ENCODE data around the gene GPSM1.
"Not testable (repeated sequence)": the region's sequence is repeated elsewhere in the genome, so short reads cannot be mapped to it uniquely, and the experiment has no call there.

The GPSM1 gene

DNA sequence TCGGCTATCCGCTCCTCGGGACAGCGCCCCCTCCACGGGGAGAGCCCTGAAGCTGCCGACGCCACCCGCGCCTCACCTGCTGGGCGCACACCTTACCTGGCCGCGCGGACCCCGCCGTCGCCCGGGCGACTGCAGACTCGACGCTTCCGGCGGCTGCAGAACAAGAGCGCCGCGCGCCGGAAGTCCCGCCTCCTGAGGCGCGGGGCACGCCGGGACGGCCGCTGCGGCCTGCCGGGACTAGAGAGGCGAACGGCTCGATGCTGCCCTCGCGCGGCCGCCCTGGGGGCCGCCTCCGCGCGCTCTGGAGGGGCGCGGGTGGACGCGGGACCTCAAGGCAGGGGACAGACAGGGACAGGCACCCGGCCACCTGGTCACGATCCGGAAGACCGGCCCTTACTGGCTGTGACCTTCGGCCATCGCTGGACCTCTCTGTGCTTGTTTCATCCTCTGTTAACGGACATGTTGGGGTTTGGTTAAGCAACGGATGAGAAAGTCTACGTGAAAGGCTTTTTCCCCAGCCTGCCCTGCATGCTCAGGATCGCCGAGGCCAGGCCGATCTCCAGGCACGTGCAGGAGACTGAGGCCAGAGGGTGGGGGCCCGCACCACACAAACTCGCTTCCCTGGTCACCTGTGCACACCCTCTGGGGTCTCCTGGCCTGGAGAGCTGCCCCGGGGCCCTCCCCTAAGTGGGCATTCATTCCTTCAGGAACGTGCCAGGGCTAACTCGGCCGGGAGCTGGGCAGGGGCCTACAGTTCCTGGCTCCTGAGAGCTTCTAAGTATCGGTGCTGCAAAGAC is 72.9 kb downstream of the GPSM1 start, which contains the start of gene SNAPC4:
Gene SNAPC4, minus strand, starts transcription at position 133 of the 797 bp plus-strand sequence. CDS start 1,742 bp downstream, outside the sequence.
- DNase-seq: peak; percentile 74 to 92 (median 80)

DNA sequence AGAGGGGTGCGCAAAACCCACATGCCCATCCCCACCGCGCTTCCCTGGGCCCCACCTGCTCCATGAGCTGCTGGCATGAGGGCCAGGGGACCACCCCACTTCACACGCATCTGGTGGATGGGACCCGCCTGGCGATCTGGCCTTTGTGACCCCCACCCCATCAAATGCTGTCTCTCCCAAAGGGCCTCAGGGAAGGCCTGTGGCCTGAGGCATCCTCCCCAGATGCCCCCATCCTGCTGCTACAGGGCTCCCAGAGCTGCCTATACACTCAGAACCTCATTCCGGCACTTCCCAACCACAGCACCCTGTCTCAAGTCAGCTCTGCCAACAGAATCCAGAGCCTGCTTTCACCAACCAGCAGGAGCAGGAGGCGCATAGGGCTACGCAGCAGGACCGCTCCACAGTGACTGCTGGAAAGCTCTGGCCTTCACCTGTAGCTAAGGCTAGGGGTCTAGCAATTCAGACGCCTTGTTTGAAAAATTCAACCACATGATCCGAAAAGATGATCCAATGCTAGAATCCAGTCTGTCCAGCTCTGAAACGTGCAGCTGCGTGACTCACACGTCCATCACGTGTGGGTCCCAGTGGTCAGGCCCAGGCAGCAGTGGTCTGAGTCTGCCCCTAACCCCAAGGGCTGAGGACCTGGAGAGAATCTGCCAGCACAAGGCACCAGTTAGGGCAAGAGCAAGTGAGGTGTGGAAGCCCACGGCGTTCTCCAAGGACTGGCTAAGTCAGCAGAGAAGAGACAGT is 74.0 kb downstream of the GPSM1 start:
- no peak for DNase-seq

DNA sequence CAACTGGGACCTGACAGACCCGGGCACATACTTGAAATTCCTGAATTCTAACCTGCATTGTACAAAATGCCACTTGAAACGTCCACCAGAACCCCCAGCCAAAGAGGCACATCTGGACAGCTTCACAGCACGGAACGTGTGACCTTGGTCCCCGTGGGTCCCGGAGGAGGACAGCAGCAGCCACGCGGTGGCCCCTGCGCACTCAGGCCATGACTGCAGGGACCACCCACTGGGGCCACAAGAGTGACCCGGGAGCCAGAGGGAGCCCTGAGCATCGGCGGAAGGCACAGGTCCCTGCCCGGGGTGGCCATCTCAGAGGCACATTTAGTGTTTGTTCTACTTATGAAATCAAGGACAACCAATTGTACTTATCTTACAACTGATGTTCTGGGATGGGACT is 74.7 kb downstream of the GPSM1 start:
- DNase-seq: no peak

DNA sequence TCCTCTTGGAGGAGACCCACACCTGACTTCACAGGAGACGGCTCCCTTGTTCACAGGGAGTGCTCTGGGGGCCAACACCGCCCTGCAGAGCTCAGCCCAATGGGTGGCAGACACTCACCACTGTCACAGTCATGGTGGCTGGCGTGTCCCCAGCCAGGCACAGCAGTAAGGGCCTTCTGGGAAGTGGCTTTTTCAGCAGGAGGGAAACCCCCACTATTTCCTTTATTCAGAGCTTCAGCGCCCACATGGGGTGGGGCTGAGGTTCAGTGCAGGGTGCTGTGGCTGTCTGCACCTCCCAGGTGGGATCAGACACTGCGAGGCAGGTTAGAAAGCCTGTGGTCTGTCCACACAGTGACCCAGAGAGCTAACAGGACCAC is 76.2 kb downstream of the GPSM1 start:
- peak; percentile 39 to 93 (median 64) for DNase-seq

DNA sequence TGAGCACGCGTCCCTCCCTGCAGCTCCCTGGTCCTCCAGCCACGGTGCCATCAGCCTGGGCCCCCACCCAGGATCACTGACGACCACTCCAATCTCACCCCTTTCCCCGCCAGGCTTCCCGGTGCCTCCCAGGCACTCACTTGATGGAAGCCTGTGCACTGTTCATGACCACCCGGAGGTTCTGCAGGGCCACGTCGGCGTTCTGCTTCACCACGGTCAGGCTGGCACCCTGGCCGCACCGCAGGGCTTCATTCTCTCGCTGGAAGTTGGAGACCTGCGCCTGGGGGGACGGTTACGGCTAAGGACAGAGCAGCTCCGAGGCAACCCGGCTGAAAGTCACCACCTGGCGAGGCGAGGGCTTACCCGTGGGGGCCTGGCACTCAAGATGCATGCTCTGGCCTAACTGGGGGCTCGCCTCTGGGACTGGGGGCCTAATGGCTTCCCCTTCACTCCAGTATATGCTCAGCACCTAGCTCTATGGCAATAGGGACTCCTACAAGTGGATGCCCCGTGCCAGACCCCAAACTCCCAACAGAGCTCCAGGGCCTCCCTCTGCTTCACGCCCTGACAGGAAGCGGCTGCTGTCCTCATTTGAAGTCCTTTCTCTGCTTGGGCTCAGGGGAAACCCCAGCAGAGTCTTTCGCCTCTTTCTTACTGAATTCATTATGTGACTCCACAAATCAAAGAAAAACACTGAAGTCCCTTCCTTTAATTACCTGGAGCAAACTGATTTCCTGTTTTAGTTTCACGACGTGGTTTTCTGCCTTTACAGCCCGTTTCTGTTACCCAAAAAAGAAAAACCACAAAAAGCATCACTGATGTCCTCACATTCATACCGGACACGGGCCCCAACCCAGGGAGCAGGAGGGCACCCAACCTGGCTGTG is 76.8 kb downstream of the GPSM1 start:
- DNase-seq: peak in 4 of 5 experiments; percentile 24 to 74 (median 30)

DNA sequence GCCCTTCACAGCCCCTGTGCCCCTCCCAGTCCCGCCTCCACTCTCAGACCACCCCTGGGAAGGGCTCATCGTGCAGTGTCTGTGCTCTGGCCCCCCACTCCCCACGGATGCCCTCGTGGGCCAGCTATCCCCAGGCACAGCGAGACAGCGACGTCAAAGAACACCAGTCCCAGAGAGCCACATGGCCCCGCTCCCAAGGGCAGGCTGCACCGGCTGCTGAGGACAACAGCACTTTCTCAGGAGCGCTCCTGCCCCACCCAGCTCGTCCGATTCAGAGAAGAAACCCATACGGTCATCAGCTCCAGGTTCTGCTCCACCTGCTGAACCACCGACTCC is 77.4 kb downstream of the GPSM1 start:
- no peak for DNase-seq

DNA sequence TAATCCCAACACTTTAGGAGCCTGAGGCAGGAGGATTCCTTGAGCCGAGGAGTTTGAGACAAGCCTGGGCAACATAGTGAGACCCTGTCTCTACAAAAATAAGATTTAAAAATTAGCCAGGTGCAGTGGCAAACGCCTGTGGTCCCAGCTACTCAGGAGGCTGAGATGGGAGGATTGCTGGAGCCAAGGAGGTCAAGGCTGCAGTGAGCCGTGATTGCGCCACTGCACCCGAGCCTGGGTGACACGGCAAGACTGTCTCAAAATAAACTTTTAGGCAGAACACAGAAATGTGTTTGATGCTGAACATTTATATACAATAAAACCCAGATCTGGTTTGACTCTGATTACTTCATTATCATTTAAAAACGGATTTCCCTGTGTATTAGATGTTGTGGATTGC is 78.1 kb downstream of the GPSM1 start:
- DNase-seq: no peak

DNA sequence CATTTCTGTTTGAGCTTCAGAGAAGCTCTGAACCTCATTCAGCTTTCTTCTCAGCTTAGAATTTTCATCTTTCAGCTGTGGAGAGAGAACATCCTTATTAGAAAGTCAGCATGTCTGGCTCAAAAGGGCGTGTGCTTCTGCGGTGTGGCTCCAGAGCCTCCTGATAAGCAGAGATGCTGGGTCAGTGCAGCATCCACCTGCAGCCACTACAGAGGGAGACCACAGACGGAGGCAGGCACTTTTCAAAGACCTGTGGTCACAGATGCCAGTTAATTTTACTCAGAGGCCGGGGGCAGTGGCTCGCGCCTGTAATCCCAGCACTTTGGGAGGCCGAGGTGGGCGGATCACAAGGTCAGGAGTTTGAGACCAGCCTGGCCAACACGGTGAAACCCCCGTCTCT is 78.6 kb downstream of the GPSM1 start:
- not testable (repeated sequence) for DNase-seq

DNA sequence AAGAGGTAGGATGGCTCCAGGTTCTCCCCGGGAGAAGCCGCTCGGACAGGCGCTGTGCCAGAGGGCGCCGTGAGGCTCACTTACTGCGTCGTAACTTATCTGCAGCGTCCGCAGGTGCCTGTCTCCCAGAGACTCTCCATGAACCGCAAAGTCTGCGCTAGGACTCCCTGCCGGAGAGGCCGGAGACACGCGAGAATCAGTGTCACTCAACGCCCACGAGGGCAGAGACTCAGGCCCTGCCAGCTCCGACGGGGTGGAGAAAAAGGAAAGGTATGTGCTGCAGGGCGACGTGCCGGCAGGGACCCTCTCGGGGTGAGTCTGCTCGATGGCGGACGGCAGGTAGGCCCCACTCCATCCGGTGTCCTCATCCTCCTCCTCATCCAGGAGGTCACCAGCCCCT is 79.7 kb downstream of the GPSM1 start:
- not testable (repeated sequence) for DNase-seq

DNA sequence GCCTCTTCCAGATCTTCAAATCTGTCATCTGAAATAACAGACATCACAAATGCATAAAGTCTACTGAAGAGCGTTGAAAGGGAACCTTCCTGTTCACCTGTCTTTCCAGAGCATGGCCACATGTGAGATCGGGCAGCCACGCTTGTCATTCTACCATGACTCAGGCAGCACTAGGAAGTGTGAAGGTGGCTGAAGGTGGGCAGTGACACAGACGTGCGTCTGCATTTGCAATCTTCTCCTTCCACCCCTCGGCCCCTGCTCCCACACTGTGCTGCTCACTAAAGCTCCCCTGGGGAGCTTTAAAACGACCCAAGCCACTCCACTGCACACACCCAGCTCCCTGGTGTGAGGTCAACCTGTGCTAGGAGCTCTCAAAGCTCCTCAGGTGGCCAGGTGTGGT is 80.6 kb downstream of the GPSM1 start:
- DNase-seq: no peak

All from T-helper 2 cell (primary cell).